Breast epithelium (tissue), 4 donors: ENCODE measurements around the gene SURF6. TPM values are rescaled to one million over a fixed set of nuclear protein-coding genes. Genes with fewer than 3 reads are reported as not detected.
"Not testable (repeated sequence)": the region's sequence is repeated elsewhere in the genome, so short reads cannot be mapped to it uniquely, and the experiment has no call there.

Source experiments
- DNase-seq, 2 donors: peaks; one replicate each; pipeline ENCODE4 v3.0.0-alpha.2; 2019; ENCODE audit warnings: low spot score in 2 of 2
- H3K27ac ChIP-seq, 2 donors: fragments of 200-600 bp; sonication (generic) in 1 of 2; one replicate each; pipeline ENCODE4 v1.5.1; 2016 to 2019; ENCODE audit warnings: mild to moderate bottlenecking in 1 of 2
- H3K27me3 ChIP-seq, 2 donors: fragments of 200-600 bp; sonication (generic) in 1 of 2; one replicate each; pipeline versions ENCODE4 v1.5.1 to v1.6.0; 2017 to 2019; ENCODE audit warnings: control low read depth in 1 of 2, mild to moderate bottlenecking in 1 of 2
- H3K36me3 ChIP-seq: fragments of 200-600 bp; one replicate; pipeline ENCODE4 v1.5.1; 2019
- H3K4me1 ChIP-seq, 2 donors: fragments of 200-600 bp; sonication (generic); one replicate each; pipeline ENCODE4 v1.5.1; 2016 to 2019; ENCODE audit warnings: control low read depth in 1 of 2
- H3K4me3 ChIP-seq, 3 donors: fragments of 200-600 bp; sonication (generic); 1 replicate in 2 of 3; 2 replicates in 1 of 3; pipeline ENCODE4 v1.5.1; 2016 to 2019; ENCODE audit warnings: mild to moderate bottlenecking in 3 of 3, moderate library complexity in 2 of 3
- H3K9me3 ChIP-seq, 2 donors: fragments of 200-600 bp; sonication (generic) in 1 of 2; one replicate each; pipeline ENCODE4 v1.5.1; 2016 to 2019; ENCODE audit warnings: control low read depth in 1 of 2
- CTCF ChIP-seq, 3 donors: fragments of 450-650 bp; IDR thresholded peaks; one replicate each; pipeline ENCODE4 v1.5.1; 2016 to 2017; ENCODE audit warnings: antibody characterized with exemption in 3 of 3, mild to moderate bottlenecking in 3 of 3, moderate library complexity in 3 of 3
- POLR2A ChIP-seq: fragments of 450-650 bp; IDR thresholded peaks from one replicate; pipeline ENCODE4 v1.6.1; 2016; ENCODE audit warnings: antibody characterized with exemption, mild to moderate bottlenecking, moderate library complexity
- POLR2AphosphoS5 ChIP-seq, 3 donors: sonication (generic); formaldehyde crosslinking; IDR thresholded peaks; one replicate each; pipeline ENCODE4 v1.6.1; 2017; ENCODE audit warnings: antibody characterized with exemption in 3 of 3
- intact Hi-C: fragments of 100-400 bp; cut with DNase I; formaldehyde crosslinking; loops from one replicate; pipeline ENCODE4 v1.15.1; 2023; ENCODE audit warnings: low total_unique reads
- total RNA-seq, 3 donors: library from RNA; depleted of rRNA; stranded (reverse); fragments of >200 nt; gene quantifications; one replicate each; pipeline ENCODE4 v1.1.0, GENCODE V29; 2016

The SURF6 gene
- total RNA-seq, 3 donors from 2014 or later, result 12.8 to 29.0 (median 23.3) TPM

- DNase-seq, result no peak
- Histone ChIP-seq H3K36me3 (no peaks in the 10 kb centered on the region), H3K27ac (no peak overlapping the region), H3K9me3 (no peaks in the 10 kb centered on the region), H3K4me1 (no peaks in the 10 kb centered on the region), H3K27me3 (no peaks in the 10 kb centered on the region), H3K4me3 (no peak overlapping the region)
- no peak for TF ChIP-seq POLR2AphosphoS5 (IDR thresholded peaks at IDR 0.05)
- intact Hi-C loops, result no loop called here
Observed at GRCh38 chr9:133380734-133381133, 44.7 kb upstream of the SURF6 start.

DNA sequence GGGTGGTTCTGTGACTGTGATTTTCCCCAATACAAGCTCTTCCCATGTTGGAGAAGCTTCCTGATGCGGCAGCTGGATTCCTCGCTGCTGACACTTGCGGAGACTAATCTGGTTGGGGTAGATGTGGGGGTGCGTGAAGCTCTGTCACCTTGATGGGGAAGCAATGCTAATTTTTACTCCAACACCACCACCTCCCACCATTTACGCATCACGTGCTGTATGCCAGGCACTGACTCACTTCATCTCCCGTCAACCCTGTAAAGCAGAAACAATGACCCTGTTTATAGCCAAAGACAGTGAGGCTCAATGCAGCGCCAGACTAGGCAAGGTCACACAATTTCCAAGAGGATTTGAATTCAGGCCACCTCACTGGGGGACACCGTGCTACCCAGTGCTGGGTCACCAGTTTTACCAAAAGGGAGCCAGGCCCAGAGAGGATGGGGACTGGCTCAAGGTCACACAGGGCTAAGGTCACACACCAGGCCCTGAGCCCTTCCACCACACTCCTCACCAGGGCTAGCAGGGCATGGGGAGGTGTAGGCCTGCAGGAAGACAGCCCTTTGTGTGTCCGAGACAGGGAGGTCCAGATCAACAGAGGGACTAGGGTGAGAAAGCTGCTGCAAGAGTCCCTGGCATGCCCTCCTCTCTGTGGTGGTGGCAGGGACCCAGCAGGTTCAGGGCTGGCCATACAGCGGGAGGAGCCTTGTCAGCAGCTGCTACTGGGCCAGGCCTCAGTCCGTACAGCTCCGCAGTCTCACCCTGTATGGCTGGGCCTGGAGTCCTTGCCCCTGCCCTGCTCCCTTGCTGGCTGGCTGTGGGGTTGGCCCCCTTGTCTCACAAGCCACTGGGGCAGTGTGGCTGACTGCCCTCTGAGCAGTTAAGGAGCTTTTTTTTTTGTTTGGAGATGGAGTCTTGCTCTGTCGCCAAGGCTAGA lies 43.4 kb upstream of the SURF6 start:
- H3K4me3 ChIP-seq, result no peak overlapping the region
- TF ChIP-seq POLR2AphosphoS5 (IDR thresholded peaks at IDR 0.05) (no peak), CTCF (IDR thresholded peaks at IDR 0.05) (no peak), POLR2A (no peak)
- no peaks in the 10 kb centered on the region for H3K4me1 ChIP-seq
- no peaks in the 10 kb centered on the region for H3K9me3 ChIP-seq
- no peaks in the 10 kb centered on the region for H3K27me3 ChIP-seq
- no peak overlapping the region for H3K27ac ChIP-seq
- H3K36me3 ChIP-seq, result no peaks in the 10 kb centered on the region
- intact Hi-C loops, result no loop called here
- DNase-seq, result no peak

DNA sequence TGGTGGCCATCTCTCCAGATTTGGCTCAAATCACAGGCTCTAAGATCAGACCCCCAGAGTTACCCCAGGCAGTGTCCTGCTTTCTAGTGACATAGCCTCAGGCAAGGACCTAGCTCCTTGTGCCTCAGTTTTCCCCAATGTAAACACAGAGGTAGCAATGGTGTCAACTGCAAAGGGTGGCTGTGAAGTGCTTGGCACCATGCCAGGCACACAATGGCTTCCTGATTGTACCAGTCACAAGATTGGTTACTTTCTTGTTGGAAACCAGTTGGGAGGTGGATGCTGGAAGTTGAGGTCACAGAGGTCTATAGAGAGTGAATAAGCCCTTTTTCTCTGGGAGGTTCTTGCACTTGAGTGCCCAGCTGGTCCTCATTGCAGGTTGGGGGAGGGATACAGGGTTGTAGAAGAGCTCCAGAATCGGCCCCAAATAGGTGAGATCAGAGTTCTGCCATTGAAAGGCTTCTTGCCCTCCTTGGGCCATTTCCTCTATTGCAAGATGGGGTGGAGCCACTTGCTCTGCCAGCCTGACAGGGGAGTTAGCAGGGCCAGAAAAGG lies 42.5 kb upstream of the SURF6 start:
- no peaks in the 10 kb centered on the region for H3K4me1 ChIP-seq
- no peak for TF ChIP-seq CTCF (IDR thresholded peaks at IDR 0.05)
- no peak for DNase-seq
- H3K9me3 ChIP-seq, result no peaks in the 10 kb centered on the region
- H3K27ac ChIP-seq, result peak overlapping the region in 1 of 2 donors; percentile 41
- H3K4me3 ChIP-seq, result no peak overlapping the region
- intact Hi-C loops, result no loop called here
- H3K27me3 ChIP-seq, result no peaks in the 10 kb centered on the region
- H3K36me3 ChIP-seq, result no peaks in the 10 kb centered on the region

- no peak for DNase-seq
Observed at GRCh38 chr9:133377721-133378216, 41.8 kb upstream of the SURF6 start.

DNA sequence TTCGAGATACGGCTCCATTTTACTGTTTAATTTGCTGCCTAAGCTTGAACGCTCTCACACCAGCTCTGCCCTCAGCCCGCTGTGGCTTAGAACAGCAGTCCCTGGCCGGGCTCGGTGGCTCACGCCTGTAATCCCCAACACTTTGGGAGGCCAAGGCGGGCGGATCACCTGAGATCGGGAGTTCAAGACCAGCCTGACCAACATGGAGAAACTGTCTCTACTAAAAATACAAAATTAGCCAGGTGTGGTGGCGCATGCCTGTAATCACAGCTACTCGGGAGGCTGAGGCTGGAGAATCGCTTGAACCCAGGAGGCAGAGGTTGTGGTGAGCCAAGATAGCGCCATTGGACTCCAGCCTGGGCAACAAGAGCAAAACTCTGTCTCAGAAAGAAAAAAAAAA lies 41.3 kb upstream of the SURF6 start:
- DNase-seq, H3K27me3 ChIP-seq, H3K36me3 ChIP-seq, H3K9me3 ChIP-seq, H3K4me1 ChIP-seq, intact Hi-C loops: not testable (repeated sequence)
- H3K4me3 ChIP-seq, result peak overlapping the region in 1 of 3 donors; percentile 36
- peak overlapping the region; percentile 10 to 70 for H3K27ac ChIP-seq

More at GRCh38 chr9:133377721-133378216, 41.8 kb upstream of the SURF6 start:
- TF ChIP-seq CTCF (IDR thresholded peaks at IDR 0.05) (no peak), POLR2AphosphoS5 (IDR thresholded peaks at IDR 0.05) (no peak), POLR2A (no peak)
- Histone ChIP-seq H3K27ac (peak overlapping the region; percentile 10 to 70), H3K4me3 (no peak overlapping the region), H3K4me1 (no peaks in the 10 kb centered on the region), H3K27me3 (no peaks in the 10 kb centered on the region), H3K36me3 (no peaks in the 10 kb centered on the region), H3K9me3 (no peaks in the 10 kb centered on the region)
- intact Hi-C loops, result no loop called here
